Inflammatory macrophage treated with lipopolysaccharide for 1 hour (primary cell): ENCODE measurements around the gene WRNIP1.
"Not testable (repeated sequence)": the region's sequence is repeated elsewhere in the genome, so short reads cannot be mapped to it uniquely, and the experiment has no call there.

Experiments used
- DNase-seq, 2 donors: peaks; one replicate each; pipeline ENCODE4 v3.0.0-alpha.2; 2020 to 2022

WRNIP1 gene

GRCh38 chr6:2790588-2791449, 25.6 kb downstream of the WRNIP1 start:
- DNase-seq: peak; percentile 70 to 82

GRCh38 chr6:2791450-2791974, 26.3 kb downstream of the WRNIP1 start:
- DNase-seq: peak in 1 of 2 donors; percentile 34

GRCh38 chr6:2792330-2793110, 27.3 kb downstream of the WRNIP1 start:
- peak; percentile 43 to 59 for DNase-seq

GRCh38 chr6:2793534-2794151, 28.4 kb downstream of the WRNIP1 start:
- peak; percentile 64 to 67 for DNase-seq

- DNase-seq: peak; percentile 40 to 78
Observed at GRCh38 chr6:2794171-2794730, 29.1 kb downstream of the WRNIP1 start.

GRCh38 chr6:2795162-2795561, 30.0 kb downstream of the WRNIP1 start:
- DNase-seq: no peak

- peak; percentile 79 to 80 for DNase-seq
Observed at GRCh38 chr6:2795956-2796355, 30.8 kb downstream of the WRNIP1 start.

GRCh38 chr6:2796861-2797260, 31.7 kb downstream of the WRNIP1 start:
- peak; percentile 44 to 64 for DNase-seq

- no peak for DNase-seq
Observed at GRCh38 chr6:2797564-2798031, 32.4 kb downstream of the WRNIP1 start.

- no peak for DNase-seq
Observed at GRCh38 chr6:2798586-2799134, 33.5 kb downstream of the WRNIP1 start.

GRCh38 chr6:2799936-2800527, 34.8 kb downstream of the WRNIP1 start:
- peak in 1 of 2 donors; percentile 51 for DNase-seq

- no peak for DNase-seq
Observed at GRCh38 chr6:2800552-2801316, 35.5 kb downstream of the WRNIP1 start.

GRCh38 chr6:2801687-2802086, 36.5 kb downstream of the WRNIP1 start:
- not testable (repeated sequence) for DNase-seq

GRCh38 chr6:2802521-2803060, 37.4 kb downstream of the WRNIP1 start:
- no peak for DNase-seq

- DNase-seq: no peak
Observed at GRCh38 chr6:2803731-2804429, 38.7 kb downstream of the WRNIP1 start.

- no peak for DNase-seq
Observed at GRCh38 chr6:2804516-2804915, 39.3 kb downstream of the WRNIP1 start.

- no peak for DNase-seq
Observed at GRCh38 chr6:2805031-2805430, 39.8 kb downstream of the WRNIP1 start.

- no peak for DNase-seq
Observed at GRCh38 chr6:2806644-2807043, 41.5 kb downstream of the WRNIP1 start.

GRCh38 chr6:2807342-2808090, 42.3 kb downstream of the WRNIP1 start:
- DNase-seq: peak; percentile 54 to 86
